CD4-positive, alpha-beta memory T cell (primary cell): ENCODE results near the gene PCED1A. TPM values are rescaled to one million over a fixed set of nuclear protein-coding genes. Genes with fewer than 3 reads are reported as not detected.

Experiments
- CTCF ChIA-PET: fragments of 350-600 bp; sonication (Branson Sonifier 250); formaldehyde crosslinking; loops from one replicate; lab custom pipeline; 2021; ENCODE audit warnings: inconsistent platforms; ENCODE audit not compliant: partially characterized antibody; lab: Charles Lee
- POLR2A ChIA-PET: fragments of 350-600 bp; sonication (Branson Sonifier 250); formaldehyde crosslinking; loops from one replicate; lab custom pipeline; 2021; ENCODE audit not compliant: partially characterized antibody; lab: Charles Lee
- DNase-seq, 5 donors: peaks; one replicate each; pipeline versions ENCODE4 v3.0.0 to v3.0.0-alpha.2; 2020 to 2022; ENCODE audit warnings: mixed read lengths in 1 of 5
- H3K27ac ChIP-seq: one replicate; pipeline ENCODE4 v1.7.0; 2013; ENCODE audit warnings: low read depth, low read length
- H3K27me3 ChIP-seq: 2 replicates; pipeline ENCODE4 v1.7.0; 2013; ENCODE audit warnings: mild to moderate bottlenecking, low read length, moderate library complexity; ENCODE audit not compliant: insufficient read depth
- H3K36me3 ChIP-seq: 2 replicates; pipeline ENCODE4 v1.7.0; 2013; ENCODE audit warnings: mild to moderate bottlenecking, low read length, moderate library complexity; ENCODE audit not compliant: insufficient read depth
- H3K4me1 ChIP-seq: 2 replicates; pipeline ENCODE4 v1.7.0; 2013; ENCODE audit warnings: mild to moderate bottlenecking, low read length, moderate library complexity; ENCODE audit not compliant: insufficient read depth
- H3K4me3 ChIP-seq, 2 donors: one replicate each; pipeline ENCODE4 v1.7.0; 2013; ENCODE audit warnings: low read length in 2 of 2, mild to moderate bottlenecking in 1 of 2
- H3K9me3 ChIP-seq, 2 donors: one replicate each; pipeline ENCODE4 v1.7.0; 2013; ENCODE audit warnings: low read length in 2 of 2, control low read depth in 1 of 2; ENCODE audit not compliant: control insufficient read depth in 1 of 2
- H3K27ac Mint-ChIP-seq, 7 donors: one replicate each; pipeline ENCODE4 v1.8.0; 2020 to 2021; ENCODE audit warnings: mixed read lengths in 7 of 7, mild to moderate bottlenecking in 6 of 7, inconsistent platforms in 3 of 7, moderate library complexity in 3 of 7
- H3K27me3 Mint-ChIP-seq, 2 donors: one replicate each; pipeline ENCODE4 v1.8.0; 2020 to 2021; ENCODE audit warnings: mixed read lengths in 2 of 2
- H3K36me3 Mint-ChIP-seq, 2 donors: one replicate each; pipeline ENCODE4 v1.8.0; 2020 to 2021; ENCODE audit warnings: mixed read lengths in 2 of 2, inconsistent platforms in 1 of 2, mild to moderate bottlenecking in 1 of 2
- H3K4me1 Mint-ChIP-seq, 4 donors: one replicate each; pipeline ENCODE4 v1.8.0; 2020 to 2021; ENCODE audit warnings: mixed read lengths in 4 of 4, mild to moderate bottlenecking in 1 of 4
- H3K4me3 Mint-ChIP-seq, 8 donors: one replicate each; pipeline ENCODE4 v1.8.0; 2020 to 2021; ENCODE audit warnings: mixed read lengths in 8 of 8, mild to moderate bottlenecking in 7 of 8, moderate library complexity in 6 of 8, inconsistent platforms in 3 of 8
- H3K9me3 Mint-ChIP-seq, 8 donors: one replicate each; pipeline ENCODE4 v1.8.0; 2020 to 2021; ENCODE audit warnings: mixed read lengths in 8 of 8, mild to moderate bottlenecking in 5 of 8, inconsistent platforms in 3 of 8, moderate library complexity in 1 of 8
- intact Hi-C: fragments of 100-400 bp; cut with micrococcal nuclease; formaldehyde crosslinking; loops from one replicate; pipeline ENCODE4 v1.15.1; 2023
- polyA plus RNA-seq, 2 donors: library from polyadenylated mRNA; unstranded; fragments of 300-500 nt; fragmentation: Illumina TruSeq; gene quantifications; one replicate each; pipeline ENCODE4 v1.2.3, GENCODE V29; 2021
- total RNA-seq, 2 experiments: library from RNA; stranded (reverse); gene quantifications; one replicate each; pipeline ENCODE4 v1.2.3, GENCODE V29; 2021

Gene PCED1A
- total and polyA plus RNA-seq, 4 experiments from 2014 or later: 17.9 to 83.1 (median 50.5) TPM

- Histone ChIP-seq H3K27me3 (peaks cover 5% of the 10 kb centered on the region), H3K4me3 (peak overlapping the region in 1 of 2 donors; percentile 17), H3K4me1 (peaks cover 17% of the 10 kb centered on the region), H3K27ac (no peak overlapping the region), H3K9me3 (no peaks in the 10 kb centered on the region), H3K36me3 (no peaks in the 10 kb centered on the region)
- H3K27me3 Mint-ChIP-seq: peaks cover 10 to 11% of the 10 kb centered on the region in 2 donors
- no peak for DNase-seq
- H3K4me1 Mint-ChIP-seq: peaks cover 12 to 28% (median 20%) of the 10 kb centered on the region in 4 donors
- H3K9me3 Mint-ChIP-seq: no peaks in the 10 kb centered on the region
- H3K4me3 Mint-ChIP-seq: peak overlapping the region; percentile 54 to 81 (median 68)
- POLR2A ChIA-PET: interaction anchor here (1.0 to 1.8 kb wide), 3 partner anchors 15 to 53 kb away, joined by 3 to 14 read pairs (median 5); partner anchors contain the start of genes PCED1A and VPS16
- H3K27ac Mint-ChIP-seq: peak overlapping the region in 3 of 7 donors; percentile 36 to 61 (median 57)
- no peaks in the 10 kb centered on the region for H3K36me3 Mint-ChIP-seq
- CTCF ChIA-PET: interaction anchor here (0.5 to 1.6 kb wide), 4 partner anchors 12 to 476 kb away, joined by 3 read pairs; no protein-coding TSS in a partner anchor
- intact Hi-C loops: no loop called here
These were observed 19.3 kb downstream of the PCED1A start for GRCh38 chr20:2820896-2821869.

- CTCF ChIA-PET: interaction anchor here (1.4 kb wide), 1 partner anchor 13 kb away, joined by 3 read pairs; no protein-coding TSS in a partner anchor
- peak overlapping the region in 6 of 8 donors; percentile 4 to 50 (median 31) for H3K4me3 Mint-ChIP-seq
- H3K9me3 Mint-ChIP-seq: no peaks in the 10 kb centered on the region
- H3K4me3 ChIP-seq: no peak overlapping the region
- peak overlapping the region in 2 of 7 donors; percentile 43 to 57 for H3K27ac Mint-ChIP-seq
- no peak overlapping the region for H3K27ac ChIP-seq
- H3K4me1 Mint-ChIP-seq: peaks cover 8 to 21% (median 14%) of the 10 kb centered on the region in 4 donors
- intact Hi-C loops: no loop called here
- POLR2A ChIA-PET: no interaction called here
- DNase-seq: no peak
- H3K36me3 ChIP-seq: no peaks in the 10 kb centered on the region
- H3K27me3 Mint-ChIP-seq: peaks cover 8 to 13% of the 10 kb centered on the region in 2 donors
- no peaks in the 10 kb centered on the region for H3K9me3 ChIP-seq
- peaks cover 10% of the 10 kb centered on the region for H3K4me1 ChIP-seq
- H3K27me3 ChIP-seq: peaks cover 5% of the 10 kb centered on the region
- no peaks in the 10 kb centered on the region for H3K36me3 Mint-ChIP-seq
These were observed 20.2 kb downstream of the PCED1A start for GRCh38 chr20:2820084-2820895.

- Histone ChIP-seq H3K4me1 (peaks cover 10% of the 10 kb centered on the region), H3K36me3 (no peaks in the 10 kb centered on the region), H3K4me3 (no peak overlapping the region), H3K27ac (no peak overlapping the region), H3K9me3 (no peaks in the 10 kb centered on the region), H3K27me3 (peaks cover 5% of the 10 kb centered on the region)
- H3K27ac Mint-ChIP-seq: no peak overlapping the region
- DNase-seq: no peak
- no peak overlapping the region for H3K4me3 Mint-ChIP-seq
- H3K9me3 Mint-ChIP-seq: peaks cover 0 to 4% (median 0%) of the 10 kb centered on the region in 8 donors
- peaks cover 0 to 3% of the 10 kb centered on the region in 2 donors for H3K36me3 Mint-ChIP-seq
- ChIA-PET CTCF (no interaction called here), POLR2A (no interaction called here)
- intact Hi-C loops: no loop called here
- H3K4me1 Mint-ChIP-seq: peaks cover 8 to 21% (median 14%) of the 10 kb centered on the region in 4 donors
- H3K27me3 Mint-ChIP-seq: peaks cover 8 to 20% of the 10 kb centered on the region in 2 donors
These were observed 22.4 kb downstream of the PCED1A start for GRCh38 chr20:2817891-2818595.

- Mint-ChIP-seq H3K9me3 (peaks cover 0 to 8% (median 4%) of the 10 kb centered on the region in 8 donors), H3K36me3 (peaks cover 0 to 3% of the 10 kb centered on the region in 2 donors), H3K27me3 (peaks cover 11 to 23% of the 10 kb centered on the region in 2 donors), H3K4me3 (no peak overlapping the region), H3K4me1 (peaks cover 8 to 21% (median 14%) of the 10 kb centered on the region in 4 donors), H3K27ac (no peak overlapping the region)
- POLR2A ChIA-PET: no interaction called here
- H3K27me3 ChIP-seq: peaks cover 5% of the 10 kb centered on the region
- H3K4me3 ChIP-seq: no peak overlapping the region
- CTCF ChIA-PET: no interaction called here
- H3K36me3 ChIP-seq: no peaks in the 10 kb centered on the region
- DNase-seq: no peak
- intact Hi-C loops: no loop called here
- H3K4me1 ChIP-seq: peaks cover 9% of the 10 kb centered on the region
- H3K9me3 ChIP-seq: peaks cover 0 to 3% of the 10 kb centered on the region in 2 donors
- no peak overlapping the region for H3K27ac ChIP-seq
These were observed 23.1 kb downstream of the PCED1A start for GRCh38 chr20:2817341-2817726.

GRCh38 chr20:2816583-2817340, 23.7 kb downstream of the PCED1A start:
- Histone ChIP-seq H3K27ac (no peak overlapping the region), H3K4me1 (peaks cover 4% of the 10 kb centered on the region), H3K36me3 (no peaks in the 10 kb centered on the region), H3K4me3 (no peak overlapping the region), H3K27me3 (peaks cover 5% of the 10 kb centered on the region), H3K9me3 (peaks cover 0 to 4% of the 10 kb centered on the region in 2 donors)
- peaks cover 0 to 3% of the 10 kb centered on the region in 2 donors for H3K36me3 Mint-ChIP-seq
- H3K27ac Mint-ChIP-seq: no peak overlapping the region
- POLR2A ChIA-PET: no interaction called here
- intact Hi-C loops: no loop called here
- H3K9me3 Mint-ChIP-seq: peaks cover 0 to 13% (median 8%) of the 10 kb centered on the region in 8 donors
- no peak overlapping the region for H3K4me3 Mint-ChIP-seq
- peaks cover 4 to 16% (median 9%) of the 10 kb centered on the region in 4 donors for H3K4me1 Mint-ChIP-seq
- H3K27me3 Mint-ChIP-seq: peaks cover 15 to 28% of the 10 kb centered on the region in 2 donors
- CTCF ChIA-PET: no interaction called here
- DNase-seq: no peak

GRCh38 chr20:2816030-2816582, 24.3 kb downstream of the PCED1A start, which contains the start of gene TMEM239:
TSS of gene TMEM239 (plus strand) at chr20:2816364. CDS start at chr20:2816555, 191 bp downstream.
- intact Hi-C loops: no loop called here
- Mint-ChIP-seq H3K27me3 (peaks cover 15 to 27% of the 10 kb centered on the region in 2 donors), H3K4me1 (peaks cover 0 to 12% (median 5%) of the 10 kb centered on the region in 4 donors), H3K36me3 (peaks cover 0 to 3% of the 10 kb centered on the region in 2 donors), H3K9me3 (peaks cover 0 to 16% (median 9%) of the 10 kb centered on the region in 8 donors), H3K4me3 (no peak within 1 kb of the TSS), H3K27ac (peak within 1 kb of the TSS in 1 of 7 donors; percentile 70)
- no peaks in the 10 kb centered on the region for H3K4me1 ChIP-seq
- peaks cover 5% of the 10 kb centered on the region for H3K27me3 ChIP-seq
- H3K36me3 ChIP-seq: no peaks in the 10 kb centered on the region
- H3K9me3 ChIP-seq: peaks cover 0 to 4% of the 10 kb centered on the region in 2 donors
- ChIA-PET CTCF (no interaction called here), POLR2A (no interaction called here)
- DNase-seq: no peak
- H3K27ac ChIP-seq: no peak within 1 kb of the TSS
- H3K4me3 ChIP-seq: no peak within 1 kb of the TSS
